HepG2 (cell line): Measurements from ENCODE around the gene FBH1. TPM values are rescaled to one million over a fixed set of nuclear protein-coding genes. Genes with fewer than 3 reads are reported as not detected.
"Not testable (repeated sequence)": the region's sequence is repeated elsewhere in the genome, so short reads cannot be mapped to it uniquely, and the experiment has no call there.

ENCODE experiments used
- ATAC-seq: fragments of 200-7000 bp; cut with Tn5 transposase; 3 replicates; pipeline ENCODE4 v1.9.1; 2020; ENCODE audit warnings: mild to moderate bottlenecking, moderate library complexity
- BruUV-seq: library from RNA; stranded (reverse); fragments of 400-500 nt; replicated peaks from 2 replicates; lab custom pipeline; 2021; lab: Mats Ljungman, UMichigan
- CTCF ChIA-PET: fragments of 300-600 bp; formaldehyde crosslinking; extraction: SDS; loops from one replicate; lab custom pipeline; 2021; ENCODE audit warnings: low total read pairs, inconsistent platforms, low intra/inter-chr PET ratio; lab: Yijun Ruan, JAX
- POLR2A ChIA-PET: fragments of 350-600 bp; sonication (Branson Sonifier 250); formaldehyde crosslinking; loops from one replicate; lab custom pipeline; 2020; ENCODE audit warnings: antibody characterized with exemption, inconsistent platforms; lab: Yijun Ruan, JAX
- DNase-seq: peaks from one replicate; pipeline ENCODE4 v3.0.0-alpha.2; 2015; ENCODE audit warnings: low spot score
- FAIRE-seq: peaks from 3 replicates; lab custom pipeline; 2011; peaks lifted over from hg19 to GRCh38; lab: Jason Lieb, UNC
- H2AFZ ChIP-seq: one replicate; pipeline ENCODE4 v1.6.1; 2011; ENCODE audit warnings: low read length, inconsistent platforms
- H3K27ac ChIP-seq: fragments of 300-600 bp; 3 replicates; pipeline ENCODE4 v1.8.0; 2011; ENCODE audit warnings: mixed run types, mild to moderate bottlenecking, mixed read lengths, low read length, inconsistent platforms; ENCODE audit not compliant: insufficient read depth; ENCODE audit errors: extremely low read length
- H3K27me3 ChIP-seq, 2 experiments: fragments of 200-600 bp in 1 of 2; 2 replicates in 1 of 2; 3 replicates in 1 of 2; pipeline versions ENCODE4 v1.6.0 to v1.8.0; 2011; ENCODE audit warnings: low read length in 2 of 2, mild to moderate bottlenecking in 2 of 2, moderate library complexity in 2 of 2, inconsistent platforms in 1 of 2; ENCODE audit not compliant: insufficient read depth in 2 of 2, control insufficient read depth in 1 of 2
- H3K36me3 ChIP-seq, 2 experiments: fragments of 200-600 bp in 1 of 2; replicated peaks in 1 of 2; 2 replicates in 1 of 2; 3 replicates in 1 of 2; pipeline versions ENCODE4 v1.5.1 to v1.8.0; 2011; ENCODE audit warnings: low read length in 2 of 2, inconsistent platforms in 1 of 2; ENCODE audit not compliant: insufficient read depth in 2 of 2, control insufficient read depth in 1 of 2
- H3K4me1 ChIP-seq: 2 replicates; pipeline ENCODE4 v1.5.1; 2012; ENCODE audit warnings: low read length, inconsistent platforms; ENCODE audit not compliant: insufficient read depth
- H3K4me2 ChIP-seq: 2 replicates; pipeline ENCODE4 v1.6.0; 2011; ENCODE audit warnings: low read depth, low read length, inconsistent platforms
- H3K4me3 ChIP-seq, 3 experiments: fragments of 200-600 bp in 1 of 3; sonication (generic), shearing (Covaris generic) in 1 of 3; replicated peaks in 1 of 3; 2 replicates each; pipeline ENCODE4 v1.5.1; 2011 to 2016; ENCODE audit warnings: low read length in 3 of 3, inconsistent platforms in 2 of 3, low read depth in 2 of 3, mild to moderate bottlenecking in 2 of 3, control low read depth in 1 of 3, mixed read lengths in 1 of 3; ENCODE audit not compliant: insufficient read depth in 1 of 3
- H3K79me2 ChIP-seq: one replicate; pipeline ENCODE4 v1.6.1; 2011; ENCODE audit warnings: low read length, inconsistent platforms; ENCODE audit not compliant: insufficient read depth
- H3K9ac ChIP-seq: 2 replicates; pipeline ENCODE4 v1.6.0; 2011; ENCODE audit warnings: mild to moderate bottlenecking, low read depth, low read length, inconsistent platforms; ENCODE audit not compliant: insufficient read depth
- H3K9me3 ChIP-seq: 2 replicates; pipeline ENCODE4 v1.5.1; 2012; ENCODE audit warnings: mild to moderate bottlenecking, low read length
- H4K20me1 ChIP-seq: 2 replicates; pipeline ENCODE4 v1.6.0; 2011; ENCODE audit warnings: inconsistent platforms, mild to moderate bottlenecking, low read length, moderate library complexity; ENCODE audit not compliant: insufficient read depth
- ELF3 ChIP-seq: IDR thresholded peaks from 2 replicates; pipeline ENCODE4 v1.6.1; 2016; ENCODE audit warnings: missing genetic modification reagents, missing compliant biosample characterization
- FLYWCH1 ChIP-seq: sonication (generic); formaldehyde crosslinking; IDR thresholded peaks from 2 replicates; pipeline ENCODE4 v1.8.1; 2023; ENCODE audit warnings: mild to moderate bottlenecking, missing genetic modification reagents
- IRF2 ChIP-seq: IDR thresholded peaks from 2 replicates; pipeline ENCODE4 v1.6.1; 2018; ENCODE audit warnings: missing genetic modification reagents, missing compliant biosample characterization
- MTF2 ChIP-seq: sonication (generic); formaldehyde crosslinking; IDR thresholded peaks from 2 replicates; pipeline ENCODE4 v1.5.0; 2020; ENCODE audit warnings: missing genetic modification reagents, borderline replicate concordance
- MYNN ChIP-seq: sonication (generic); formaldehyde crosslinking; IDR thresholded peaks from 2 replicates; pipeline ENCODE4 v1.4.0; 2020; ENCODE audit warnings: mild to moderate bottlenecking, low read depth, missing genetic modification reagents
- NFYB ChIP-seq: sonication (generic); formaldehyde crosslinking; IDR thresholded peaks from 2 replicates; pipeline ENCODE4 v1.4.0; 2020; ENCODE audit warnings: missing genetic modification reagents
- RFXANK ChIP-seq: IDR thresholded peaks from 2 replicates; pipeline ENCODE4 v1.6.1; 2016
- ZNF10 ChIP-seq: sonication (generic); formaldehyde crosslinking; IDR thresholded peaks from 2 replicates; pipeline ENCODE4 v1.4.0; 2020; ENCODE audit warnings: mild to moderate bottlenecking, low read depth, missing genetic modification reagents, borderline replicate concordance
- ZNF207 ChIP-seq: fragments of 450-650 bp; IDR thresholded peaks from 2 replicates; pipeline ENCODE4 v1.6.1; 2016; ENCODE audit warnings: antibody characterized with exemption, borderline replicate concordance
- ZNF232 ChIP-seq: sonication (generic); formaldehyde crosslinking; IDR thresholded peaks from 2 replicates; pipeline ENCODE4 v1.4.0; 2020; ENCODE audit warnings: missing genetic modification reagents, borderline replicate concordance
- ZNF432 ChIP-seq: sonication (generic); formaldehyde crosslinking; IDR thresholded peaks from 2 replicates; pipeline ENCODE4 v1.5.0; 2020; ENCODE audit warnings: missing genetic modification reagents, mild to moderate bottlenecking, borderline replicate concordance
- ZNF572 ChIP-seq: sonication (generic); formaldehyde crosslinking; IDR thresholded peaks from 2 replicates; pipeline ENCODE4 v1.5.1; 2020; ENCODE audit warnings: mild to moderate bottlenecking, missing genetic modification reagents
- ZNF614 ChIP-seq: IDR thresholded peaks from 2 replicates; pipeline ENCODE4 v1.6.1; 2018; ENCODE audit warnings: missing biosample characterization, missing genetic modification reagents, inconsistent platforms, borderline replicate concordance
- WGBS: methylation state at CpG from one replicate; pipeline ENCODE4 v1.1.6; 2017; ENCODE audit warnings: low lambda C conversion rate; 5-methylcytosine and 5-hydroxymethylcytosine counted together
- in situ Hi-C: cut with HindIII; loops from 2 replicates; pipeline ENCODE4 v1.10.0; 2017; ENCODE audit warnings: low pct_unique_long_range_greater_than_20kb; ENCODE audit not compliant: extremely low pct_ligation_motif_present
- intact Hi-C: fragments of 100-400 bp; cut with micrococcal nuclease; formaldehyde crosslinking; loops from one replicate; pipeline ENCODE4 v1.10.0; 2022; ENCODE audit not compliant: unreplicated experiment
- polyA plus RNA-seq, 8 experiments: library from polyadenylated mRNA; depleted of rRNA in 3 of 8; stranded (reverse) in 7 of 8; unstranded in 1 of 8; fragments of >200 nt; fragmentation: Illumina TruSeq in 4 of 8; extraction: Trizol in 4 of 8; gene quantifications; 2 replicates each; pipeline versions ENCODE4 v1.2.1 to v1.2.3, GENCODE V29; 2011 to 2016; ENCODE audit warnings: low read depth in 4 of 8, missing spikeins in 1 of 8, mixed read lengths in 1 of 8; ENCODE audit not compliant: insufficient read depth in 1 of 8
- total RNA-seq, 5 experiments: library from RNA; depleted of rRNA; stranded (reverse); fragments of >200 nt; fragmentation: Illumina TruSeq; extraction: Trizol; gene quantifications; 2 replicates each; pipeline ENCODE4 v1.2.3, GENCODE V29; 2016; ENCODE audit warnings: low read depth in 1 of 5
- TF ChIP-seq, protein P1 (sequence below): sonication (generic); formaldehyde crosslinking; IDR thresholded peaks from 2 replicates; pipeline ENCODE4 v1.8.0; 2022; ENCODE audit warnings: mild to moderate bottlenecking, missing genetic modification reagents

FBH1 gene
- total and polyA plus RNA-seq, 2 of the 13 experiments (the other 11 are each of a cell fraction or from before 2014, with no cell fraction given) = 48.8 to 60.3 TPM

DNA sequence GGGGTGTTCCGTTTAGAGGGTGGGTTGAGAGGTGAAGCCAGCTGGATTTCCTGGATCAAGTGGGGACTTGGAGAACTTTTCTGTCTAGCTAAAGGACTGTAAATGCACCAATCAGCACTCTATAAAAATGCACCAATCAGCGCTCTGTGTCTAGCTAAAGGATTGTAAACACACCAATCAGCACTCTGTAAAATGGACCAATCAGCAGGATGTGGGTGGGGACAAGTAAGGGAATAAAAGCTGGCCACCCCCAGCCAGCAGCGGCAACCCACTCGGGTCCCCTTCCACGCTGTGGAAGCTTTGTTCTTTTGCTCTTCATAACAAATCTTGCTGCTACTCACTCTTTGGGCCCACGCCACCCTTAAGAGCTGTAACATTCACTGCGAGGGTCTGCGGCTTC lies 21.7 kb upstream of the FBH1 start:
- ATAC-seq, FAIRE-seq: not testable (repeated sequence)
- POLR2A ChIA-PET = interaction anchor here (1.3 kb wide), 1 partner anchor 54 kb away, joined by 3 read pairs; no protein-coding TSS in a partner anchor

DNA sequence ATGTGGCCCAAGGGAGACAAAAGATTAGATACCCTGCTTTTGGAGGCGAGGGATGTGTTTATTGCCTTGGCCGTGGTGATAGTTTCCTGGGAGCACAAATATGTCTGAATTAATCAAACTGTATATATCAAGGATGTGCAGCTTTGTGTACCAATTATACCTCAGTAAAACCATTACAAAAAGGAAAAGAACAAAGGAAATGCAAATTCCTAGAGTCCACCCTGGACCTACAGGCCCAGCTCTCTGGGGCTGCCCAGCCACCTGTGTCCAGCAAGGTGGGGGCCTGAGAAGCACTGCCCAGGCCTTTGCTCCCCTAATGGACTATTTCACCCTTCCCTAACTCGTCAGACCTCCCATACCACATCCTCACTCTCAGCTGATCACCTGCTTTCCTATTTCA lies 20.9 kb upstream of the FBH1 start:
- no peak for TF ChIP-seq ZNF572 (CRISPR knock-in tag)
- TF ChIP-seq ZNF232 (CRISPR knock-in tag) = no peak
- TF ChIP-seq MTF2 = no peak
- TF ChIP-seq, protein P1, sequence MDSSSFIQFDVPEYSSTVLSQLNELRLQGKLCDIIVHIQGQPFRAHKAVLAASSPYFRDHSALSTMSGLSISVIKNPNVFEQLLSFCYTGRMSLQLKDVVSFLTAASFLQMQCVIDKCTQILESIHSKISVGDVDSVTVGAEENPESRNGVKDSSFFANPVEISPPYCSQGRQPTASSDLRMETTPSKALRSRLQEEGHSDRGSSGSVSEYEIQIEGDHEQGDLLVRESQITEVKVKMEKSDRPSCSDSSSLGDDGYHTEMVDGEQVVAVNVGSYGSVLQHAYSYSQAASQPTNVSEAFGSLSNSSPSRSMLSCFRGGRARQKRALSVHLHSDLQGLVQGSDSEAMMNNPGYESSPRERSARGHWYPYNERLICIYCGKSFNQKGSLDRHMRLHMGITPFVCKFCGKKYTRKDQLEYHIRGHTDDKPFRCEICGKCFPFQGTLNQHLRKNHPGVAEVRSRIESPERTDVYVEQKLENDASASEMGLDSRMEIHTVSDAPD (CRISPR knock-in tag) = no peak
- no peak for TF ChIP-seq IRF2 (CRISPR knock-in tag)
- TF ChIP-seq ZNF207 = no peak
- TF ChIP-seq ZNF614 (CRISPR knock-in tag) = no peak
- no peak for TF ChIP-seq ZNF10 (CRISPR knock-in tag)
- no peak for TF ChIP-seq FLYWCH1
- TF ChIP-seq RFXANK (CRISPR knock-in tag) = no peak
- TF ChIP-seq ELF3 (CRISPR knock-in tag) = no peak
- TF ChIP-seq ZNF432 = no peak
- no peak for TF ChIP-seq MYNN (CRISPR knock-in tag)
- TF ChIP-seq, all 625 proteins: peak for 0
- WGBS = 91% methylated on average over 3 of the region's 3 CpGs
- intact Hi-C loops = no loop called here
- BruUV-seq = no TSS peak
- Histone ChIP-seq H4K20me1 (no peaks in the 10 kb centered on the region), H3K9me3 (no peaks in the 10 kb centered on the region), H3K4me2 (no peak overlapping the region), H3K27ac (no peak overlapping the region), H2AFZ (no peak overlapping the region), H3K4me3 (no peak overlapping the region), H3K4me1 (no peaks in the 10 kb centered on the region), H3K27me3 (no peaks in the 10 kb centered on the region), H3K36me3 (no peaks in the 10 kb centered on the region), H3K79me2 (no peaks in the 10 kb centered on the region), H3K9ac (no peak overlapping the region)
- FAIRE-seq = no peak
- ChIA-PET POLR2A (interaction anchor here (1.3 kb wide), 1 partner anchor 55 kb away, joined by 3 read pairs; no protein-coding TSS in a partner anchor), CTCF (no interaction called here)
- ATAC-seq = no peak
- no peak for DNase-seq
- in situ Hi-C loops = no loop called here

More for the DNA sequence above, 21.7 kb upstream of the FBH1 start:
- in situ Hi-C loops, H3K79me2 ChIP-seq: not testable (repeated sequence)
- 0 out of 2 replicates have a peak, but pooled peaks have one; percentile 30 for TF ChIP-seq NFYB
- TF ChIP-seq, all 625 proteins: peak for 1; not testable (repeated sequence) for 624
- H3K36me3 ChIP-seq, H3K9me3 ChIP-seq, H3K27me3 ChIP-seq, CTCF ChIA-PET, H2AFZ ChIP-seq, H3K4me1 ChIP-seq, H3K4me3 ChIP-seq, intact Hi-C loops, H3K4me2 ChIP-seq, H4K20me1 ChIP-seq, H3K9ac ChIP-seq, DNase-seq, BruUV-seq, H3K27ac ChIP-seq: not testable (repeated sequence)
- 85% methylated on average over 8 of the region's 8 CpGs for WGBS
